ENCODE data around the gene RPL37.
"Not testable (repeated sequence)": the region's sequence is repeated elsewhere in the genome, so short reads cannot be mapped to it uniquely, and the experiment has no call there.

Gene RPL37

DNA sequence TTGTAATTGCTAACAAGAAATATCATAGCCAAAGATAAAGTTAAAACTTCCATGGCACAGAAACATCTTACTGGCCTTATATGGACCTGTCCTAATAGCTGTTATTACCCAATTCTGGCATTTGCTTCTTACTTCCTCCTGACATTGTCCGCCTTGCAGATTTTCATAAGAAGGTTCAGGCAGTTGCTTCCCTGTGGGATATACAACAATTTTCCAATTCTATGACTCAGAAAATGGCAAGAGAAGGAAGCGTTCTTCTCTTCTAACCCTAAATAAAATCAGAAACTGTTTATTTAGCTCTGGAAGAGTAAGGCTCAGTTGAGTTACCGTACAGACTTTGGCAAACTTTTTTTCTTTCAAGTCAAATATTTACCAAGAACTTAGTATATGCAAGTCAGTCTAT, 38.5 kb downstream of the RPL37 start:
- no peak for DNase-seq

DNA sequence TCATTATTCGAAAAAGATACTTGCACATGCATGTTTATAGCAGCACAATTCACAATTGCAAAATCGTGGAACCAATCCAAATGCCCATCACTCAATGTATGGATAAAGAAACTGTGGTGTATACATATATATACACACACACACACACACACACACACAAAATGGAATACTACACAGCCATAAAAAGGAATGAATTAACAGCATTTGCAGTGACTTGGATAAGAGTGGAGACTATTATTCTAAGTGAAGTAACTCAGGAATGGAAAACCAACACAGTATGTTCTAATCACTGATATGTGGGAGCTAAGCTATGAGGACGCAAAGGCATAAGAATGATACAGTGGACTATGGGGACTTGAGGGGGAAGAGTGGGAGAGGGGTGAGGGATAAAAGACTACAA, 40.1 kb downstream of the RPL37 start:
- not testable (repeated sequence) for DNase-seq

DNA sequence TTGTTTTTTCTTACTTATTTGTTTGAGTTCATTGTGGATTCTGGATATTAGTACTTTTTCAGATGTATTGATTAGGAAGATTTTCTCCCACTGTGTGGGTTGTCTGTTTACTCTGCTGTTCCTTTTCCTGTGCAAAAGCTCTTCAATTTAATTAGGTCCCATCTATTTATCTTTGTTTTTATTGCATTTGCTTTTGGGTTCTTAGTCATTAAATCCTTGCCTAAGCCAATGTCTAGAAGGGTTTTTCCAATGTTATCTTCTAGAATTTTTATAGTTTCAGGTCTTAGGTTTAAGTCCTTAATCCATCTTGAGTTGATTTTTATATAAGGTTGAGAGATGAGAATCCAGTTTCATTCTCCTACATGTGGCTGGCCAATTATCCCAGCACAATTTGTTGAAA, 40.7 kb downstream of the RPL37 start:
- DNase-seq, result not testable (repeated sequence)

DNA sequence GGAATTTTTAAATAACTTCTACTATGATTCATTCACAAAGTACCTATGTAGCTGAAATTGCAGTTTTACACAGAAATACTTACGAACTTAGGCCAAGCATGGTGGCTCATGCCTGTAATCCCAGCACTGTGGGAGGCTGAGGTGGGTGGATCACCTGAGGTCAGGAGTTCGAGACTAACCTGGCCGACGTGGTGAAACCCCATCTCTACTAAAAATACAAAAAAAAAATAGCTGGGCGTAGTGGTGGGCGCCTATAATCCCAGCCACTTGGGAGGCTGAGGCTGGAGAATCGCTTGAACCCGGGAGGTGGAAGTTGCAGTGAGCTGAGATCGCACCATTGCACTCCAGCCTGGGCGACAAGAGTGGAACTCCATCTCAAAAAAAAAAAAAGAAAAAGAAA, 42.3 kb downstream of the RPL37 start:
- DNase-seq, result not testable (repeated sequence)

- no peak for DNase-seq
Observed at GRCh38 chr5:40791715-40792139, 43.3 kb downstream of the RPL37 start.

DNA sequence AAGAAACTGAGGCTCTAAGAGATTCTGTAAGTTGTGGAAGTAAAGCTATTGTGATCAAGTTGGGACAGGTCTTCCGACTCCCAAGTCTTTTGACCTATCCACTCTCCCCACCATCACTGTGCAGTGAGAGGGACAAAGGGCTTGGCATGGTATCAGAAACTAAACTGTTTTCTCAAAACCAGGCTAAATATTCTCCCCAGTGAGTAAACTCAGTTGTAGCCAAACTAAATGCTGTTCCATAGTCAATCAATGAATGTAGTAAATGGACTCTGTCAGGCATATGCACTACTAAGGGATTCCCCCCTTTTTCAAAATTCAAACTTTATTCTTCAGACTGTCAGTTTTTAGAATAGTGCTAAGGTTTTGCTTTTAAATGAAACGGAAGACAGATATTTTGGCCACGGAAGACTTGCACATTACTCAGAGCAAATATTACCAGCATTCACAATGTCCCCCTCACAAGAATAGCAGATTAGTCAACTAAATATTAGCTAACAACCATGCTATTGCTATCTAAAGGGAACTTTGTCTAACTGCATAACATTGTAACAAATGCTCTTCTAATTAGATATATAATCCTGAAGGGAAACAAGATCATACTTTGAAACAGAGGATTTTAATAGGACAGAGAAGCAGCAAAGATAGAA, 44.0 kb downstream of the RPL37 start:
- DNase-seq, result no peak

- not testable (repeated sequence) for DNase-seq
Observed at GRCh38 chr5:40788941-40789340, 46.1 kb downstream of the RPL37 start.

DNA sequence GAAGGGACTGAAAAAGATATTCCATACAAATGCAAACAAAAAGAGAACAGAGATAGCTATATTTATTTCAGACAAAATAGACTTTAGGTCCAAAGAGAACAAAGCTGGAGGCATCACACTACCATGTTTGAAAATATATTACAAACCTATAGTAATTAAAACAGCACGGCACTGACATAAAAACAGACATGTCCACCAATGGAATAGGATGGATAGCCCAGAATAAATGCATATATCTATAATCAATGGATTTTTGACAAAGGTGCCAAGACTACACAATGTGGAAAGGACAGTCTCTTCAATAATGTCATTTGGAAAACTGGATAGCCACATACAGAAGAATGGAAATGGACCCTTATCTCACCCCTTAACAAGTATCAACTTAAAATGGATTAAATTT, 47.0 kb downstream of the RPL37 start:
- DNase-seq, result no peak

- DNase-seq, result not testable (repeated sequence)
Observed at GRCh38 chr5:40786664-40787063, 48.4 kb downstream of the RPL37 start.

GRCh38 chr5:40784916-40785315, 50.1 kb downstream of the RPL37 start:
- no peak for DNase-seq

- DNase-seq, result no peak
Observed at GRCh38 chr5:40784027-40784653, 50.9 kb downstream of the RPL37 start.

DNA sequence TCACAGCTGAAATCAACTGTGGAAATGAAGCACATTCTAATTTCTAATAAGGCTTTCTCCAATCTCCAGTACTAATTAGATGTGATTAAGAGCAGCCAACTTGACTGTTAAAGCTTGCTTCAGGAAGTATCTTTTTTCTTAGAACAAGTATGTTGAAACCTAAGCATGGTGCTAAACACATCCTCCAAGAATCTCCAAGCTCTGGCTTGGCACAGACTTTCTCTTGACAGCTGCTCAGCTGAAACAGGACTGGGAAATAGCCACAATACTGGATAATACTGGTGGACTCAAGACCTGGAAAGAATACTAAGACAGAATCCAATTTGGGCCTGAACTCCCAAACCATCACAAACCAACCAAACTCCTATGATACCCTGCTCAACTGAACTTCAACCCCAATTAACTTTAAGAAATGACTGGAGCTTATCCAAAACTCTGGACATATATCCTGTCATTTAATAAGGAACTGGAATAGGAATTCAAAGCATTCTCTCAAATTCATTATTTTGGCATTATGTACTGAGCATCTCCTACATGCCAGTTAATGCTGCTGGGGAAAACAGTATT, 53.1 kb downstream of the RPL37 start:
- no peak for DNase-seq

GRCh38 chr5:40780858-40781257, 54.2 kb downstream of the RPL37 start:
- DNase-seq, result no peak

DNA sequence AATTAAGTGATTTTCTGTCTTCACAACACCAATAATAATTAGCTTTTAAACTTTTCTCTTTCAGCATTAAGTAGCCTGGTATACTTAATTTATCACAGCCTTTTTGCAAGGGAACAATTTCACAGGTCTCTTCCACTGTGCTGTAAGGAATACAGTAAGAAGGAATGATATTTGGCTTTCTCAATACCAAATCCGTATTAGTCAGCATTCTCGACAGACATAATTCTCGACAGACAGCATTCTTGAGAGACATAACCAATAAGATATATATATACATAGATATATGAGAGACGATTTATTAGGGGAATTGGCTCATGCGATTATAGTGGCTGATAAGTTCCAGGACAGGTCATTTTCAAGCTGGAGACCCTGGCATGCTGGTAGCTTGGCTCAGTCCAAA, 54.8 kb downstream of the RPL37 start:
- DNase-seq, result no peak

GRCh38 chr5:40779561-40779960, 55.5 kb downstream of the RPL37 start:
- no peak for DNase-seq

DNA sequence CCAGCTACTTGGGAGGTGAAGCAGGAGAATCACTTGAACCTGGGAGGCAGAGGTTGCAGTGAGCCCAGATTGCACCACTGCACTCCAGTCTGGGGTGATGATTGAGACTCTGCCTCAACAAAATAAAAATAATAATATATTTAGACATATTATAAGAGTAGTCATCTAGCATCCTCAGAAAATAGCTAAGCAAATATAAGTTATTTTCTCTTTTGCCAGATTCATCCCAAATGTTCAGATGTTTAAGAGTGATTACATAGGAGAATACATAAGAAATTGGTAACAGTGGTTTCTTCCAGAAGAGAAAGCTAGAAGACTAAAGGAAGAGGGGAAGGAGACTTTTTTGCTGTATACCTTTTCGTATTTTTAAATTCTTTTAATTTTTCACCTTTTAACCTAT, 56.9 kb downstream of the RPL37 start:
- DNase-seq, result no peak

- DNase-seq, result no peak
Observed at GRCh38 chr5:40776658-40776977, 58.4 kb downstream of the RPL37 start.

- DNase-seq, result no peak
Observed at GRCh38 chr5:40775846-40776657, 59.0 kb downstream of the RPL37 start.

All from T-helper 9 cell (primary cell).